ENCODE data around the gene MAFG.

- no peak for TF ChIP-seq CTCF (IDR thresholded peaks at IDR 0.05; ENCODE audit: poor library complexity)
- no peak for TF ChIP-seq EZH2 (IDR thresholded peaks at IDR 0.05; ENCODE audit: borderline replicate concordance)
- TF ChIP-seq EZH2phosphoT487 (IDR thresholded peaks at IDR 0.05; ENCODE audit: low read depth, severe bottlenecking, unreplicated experiment) = no peak
These were observed 4.2 kb upstream of the MAFG start for GRCh38 chr17:81931557-81932332.

Measured in hepatocyte (in vitro differentiated cells).